PFSK-1 (cell line): Measurements from ENCODE around the gene PBX4.

Experiments used
- FOXP2 ChIP-seq: optimal IDR thresholded peaks from 2 replicates; pipeline ENCODE3; 2011; ENCODE audit warnings: borderline replicate concordance, control low read depth, inconsistent platforms; ENCODE audit not compliant: insufficient read depth; ENCODE audit errors: extremely low read length, extremely low read depth
- POLR2AphosphoS5 ChIP-seq: IDR thresholded peaks from 2 replicates; pipeline ENCODE4 v1.6.1; 2012; ENCODE audit warnings: low read depth, mild to moderate bottlenecking, control low read depth, low read length, moderate library complexity
- REST ChIP-seq, 2 experiments: IDR thresholded peaks; 2 replicates each; pipeline versions ENCODE4 v1.6.1 to v1.8.0; 2011 to 2012; ENCODE audit warnings: low read depth in 2 of 2, low read length in 2 of 2, control low read depth in 1 of 2, inconsistent platforms in 1 of 2, mild to moderate bottlenecking in 1 of 2, moderate library complexity in 1 of 2; ENCODE audit not compliant: insufficient read depth in 1 of 2
- SIN3A ChIP-seq: IDR thresholded peaks from 2 replicates; pipeline ENCODE4 v1.6.1; 2012; ENCODE audit warnings: mild to moderate bottlenecking, low read length, moderate library complexity, borderline replicate concordance; ENCODE audit not compliant: insufficient read depth
- TAF1 ChIP-seq: IDR thresholded peaks from 2 replicates; pipeline ENCODE4 v1.6.1; 2012; ENCODE audit warnings: low read length, control low read depth, borderline replicate concordance; ENCODE audit not compliant: insufficient read depth

The PBX4 gene

GRCh38 chr19:19525611-19526380, 92.7 kb downstream of the PBX4 start:
- TF ChIP-seq TAF1 (no peak), POLR2AphosphoS5 (no peak), REST (IDR thresholded peaks at IDR 0.05; ENCODE audit: insufficient read depth in 1 of 2, low read depth in 2 of 2, low read length in 2 of 2) (no peak), FOXP2 (no peak), SIN3A (no peak)

- TF ChIP-seq FOXP2 (no peak), POLR2AphosphoS5 (no peak), REST (IDR thresholded peaks at IDR 0.05; ENCODE audit: insufficient read depth in 1 of 2, low read depth in 2 of 2, low read length in 2 of 2) (no peak), TAF1 (no peak), SIN3A (no peak)
Measured at GRCh38 chr19:19524053-19524452, 94.4 kb downstream of the PBX4 start.

GRCh38 chr19:19523177-19523576, 95.3 kb downstream of the PBX4 start:
- TF ChIP-seq TAF1 (no peak), REST (IDR thresholded peaks at IDR 0.05; ENCODE audit: insufficient read depth in 1 of 2, low read depth in 2 of 2, low read length in 2 of 2) (no peak), FOXP2 (no peak), POLR2AphosphoS5 (no peak), SIN3A (no peak)

GRCh38 chr19:19520989-19521388, 97.5 kb downstream of the PBX4 start:
- no peak for TF ChIP-seq POLR2AphosphoS5
- no peak for TF ChIP-seq SIN3A
- TF ChIP-seq REST (IDR thresholded peaks at IDR 0.05; ENCODE audit: insufficient read depth in 1 of 2, low read depth in 2 of 2, low read length in 2 of 2) = no peak
- no peak for TF ChIP-seq FOXP2
- TF ChIP-seq TAF1 = no peak

GRCh38 chr19:19517235-19517619, 101.3 kb downstream of the PBX4 start:
- TF ChIP-seq REST (IDR thresholded peaks at IDR 0.05; ENCODE audit: insufficient read depth in 1 of 2, low read depth in 2 of 2, low read length in 2 of 2) (no peak), TAF1 (no peak), FOXP2 (no peak), POLR2AphosphoS5 (no peak), SIN3A (no peak)
